Hematopoietic multipotent progenitor cell treated with erythropoietin and hydrocortisone succinate and interleukin-3 and kit ligand, for 17 days (in vitro differentiated cells): ENCODE measurements around the gene MYL5.

ENCODE experiments used
- DNase-seq: peaks from one replicate; pipeline ENCODE4 v3.0.0-alpha.2; 2015; ENCODE audit warnings: low spot score

Gene MYL5

GRCh38 chr4:729336-730315 is 55.3 kb downstream of the MYL5 start:
- DNase-seq, result no peak

GRCh38 chr4:730511-730910 is 56.2 kb downstream of the MYL5 start:
- no peak for DNase-seq

GRCh38 chr4:730946-731904 is 56.9 kb downstream of the MYL5 start:
- DNase-seq, result peak; percentile 52
